Coronary artery (tissue), 2 donors: ENCODE data around the gene GRPEL1.

Experiments used
- DNase-seq: peaks from one replicate; pipeline ENCODE4 v3.0.0-alpha.2; 2017; ENCODE audit warnings: low spot score
- H3K27ac ChIP-seq, 2 donors: fragments of 200-600 bp; sonication (generic); one replicate each; pipeline ENCODE4 v1.5.1; 2016 to 2019
- H3K4me3 ChIP-seq: fragments of 200-600 bp; sonication (generic); 2 replicates; pipeline ENCODE4 v1.5.1; 2016; ENCODE audit warnings: mild to moderate bottlenecking, moderate library complexity
- CTCF ChIP-seq: fragments of 200-600 bp; sonication (generic); IDR thresholded peaks from one replicate; pipeline ENCODE4 v1.5.1; 2019; ENCODE audit warnings: antibody characterized with exemption

Gene GRPEL1

GRCh38 chr4:7023901-7024300 lies 44.0 kb downstream of the GRPEL1 start:
- TF ChIP-seq CTCF: no peak
- Histone ChIP-seq H3K4me3 (no peak overlapping the region), H3K27ac (no peak overlapping the region)

DNA sequence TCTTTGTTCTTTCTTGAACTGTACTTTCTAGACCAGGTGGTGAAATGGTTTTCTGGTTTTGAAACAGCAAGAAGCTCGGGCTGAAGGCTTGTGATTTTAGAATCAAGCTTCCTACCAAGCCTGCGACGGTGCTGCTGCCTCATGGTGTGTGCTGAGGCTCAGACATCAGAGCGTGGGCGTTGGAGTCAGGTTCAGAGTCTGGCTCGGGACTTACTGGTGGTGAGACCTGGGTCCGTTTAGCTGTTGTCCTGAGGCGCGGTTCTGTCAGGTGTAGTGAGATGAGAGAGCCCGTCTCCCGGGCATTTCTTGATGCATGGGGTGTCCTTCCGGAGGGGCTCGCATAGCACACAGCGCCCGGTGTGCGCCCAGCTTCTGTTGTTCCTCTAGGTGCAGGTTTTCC lies 44.4 kb downstream of the GRPEL1 start:
- TF ChIP-seq CTCF: no peak
- Histone ChIP-seq H3K27ac (no peak overlapping the region), H3K4me3 (no peak overlapping the region)
- no peak for DNase-seq

More at GRCh38 chr4:7023901-7024300, 44.0 kb downstream of the GRPEL1 start:
- no peak for DNase-seq

DNA sequence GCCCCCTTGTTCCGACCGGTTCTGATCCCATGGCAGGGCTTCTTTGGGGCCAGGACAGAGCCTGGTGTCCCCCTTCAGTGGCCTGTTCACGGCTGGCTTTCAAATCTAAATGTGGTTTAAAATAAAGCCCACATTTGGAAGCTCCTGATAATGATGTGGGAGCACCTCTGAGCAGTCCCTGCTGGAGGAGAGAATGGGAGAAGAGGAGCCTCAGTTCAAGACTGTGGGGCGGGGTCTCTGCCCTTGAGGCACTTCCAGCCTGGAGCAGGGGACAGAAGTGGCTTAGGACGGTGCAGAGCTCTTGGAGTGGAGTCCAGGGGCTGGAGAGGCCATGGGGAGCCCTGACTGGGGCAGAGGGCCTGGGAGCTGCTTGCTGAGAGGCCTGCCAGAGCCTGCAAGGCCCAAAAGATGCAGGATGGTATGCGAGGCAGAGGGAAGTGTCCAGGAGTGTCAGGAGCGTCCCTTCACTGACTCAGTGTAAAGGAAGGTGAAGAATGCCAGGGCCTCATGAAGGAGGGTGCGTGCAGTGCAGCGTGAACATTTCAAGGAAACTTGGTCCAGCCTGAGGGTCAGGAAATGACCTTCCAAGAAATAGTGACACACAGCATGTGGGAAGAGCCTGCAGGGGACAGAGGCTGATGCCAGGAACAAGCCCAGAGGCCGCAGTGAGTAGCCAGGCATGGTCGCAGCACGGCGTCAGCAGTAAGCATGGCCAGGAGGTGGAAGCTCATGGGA lies 45.8 kb downstream of the GRPEL1 start:
- Histone ChIP-seq H3K27ac (no peak overlapping the region), H3K4me3 (no peak overlapping the region)
- no peak for TF ChIP-seq CTCF
- DNase-seq: no peak

DNA sequence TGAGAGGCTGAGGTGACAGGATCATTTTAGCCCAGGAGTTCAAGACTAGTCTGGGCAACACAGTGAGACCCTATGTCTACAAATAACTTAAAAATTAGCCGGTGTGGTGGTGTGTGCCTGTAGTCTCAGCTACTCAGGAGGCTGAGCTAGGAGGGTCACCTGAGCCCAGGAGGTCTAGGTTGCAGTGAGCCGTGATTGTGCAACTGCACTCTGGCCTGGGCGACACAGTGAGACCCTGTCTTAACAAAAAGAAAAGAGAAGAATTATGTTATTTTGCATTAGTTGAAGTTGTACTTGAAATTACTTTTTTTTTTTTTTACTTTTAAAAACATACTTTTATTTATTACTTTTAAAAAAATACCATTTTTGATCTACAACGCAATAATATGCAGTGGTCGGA lies 46.5 kb downstream of the GRPEL1 start:
- no peak for TF ChIP-seq CTCF
- Histone ChIP-seq H3K27ac (no peak overlapping the region), H3K4me3 (no peak overlapping the region)
- no peak for DNase-seq

- Histone ChIP-seq H3K4me3 (no peak overlapping the region), H3K27ac (no peak overlapping the region)
- no peak for DNase-seq
- TF ChIP-seq CTCF: no peak
Measured at GRCh38 chr4:7020856-7021255, 47.0 kb downstream of the GRPEL1 start.

DNA sequence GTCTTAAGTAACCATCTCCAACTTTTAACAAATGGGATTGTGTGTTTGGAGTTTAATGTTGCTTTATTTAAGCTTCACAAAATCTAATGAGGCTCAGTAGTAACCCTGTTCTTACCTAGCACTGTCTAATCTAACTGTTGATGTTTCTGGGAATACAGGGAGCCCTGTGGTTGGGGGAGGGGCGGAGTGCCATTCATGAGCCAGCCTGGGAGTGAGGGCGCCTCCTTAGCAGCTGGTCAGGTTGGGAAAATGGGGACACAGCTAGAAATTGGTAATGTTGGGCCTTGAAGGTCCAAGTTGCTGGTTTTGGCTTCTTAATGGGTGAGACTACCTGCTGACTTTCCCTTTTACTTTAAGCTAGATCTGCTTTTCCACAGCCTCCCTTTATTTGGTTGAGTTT lies 47.6 kb downstream of the GRPEL1 start:
- no peak for TF ChIP-seq CTCF
- no peak for DNase-seq
- H3K4me3 ChIP-seq: no peak overlapping the region
- H3K27ac ChIP-seq: no peak overlapping the region

DNA sequence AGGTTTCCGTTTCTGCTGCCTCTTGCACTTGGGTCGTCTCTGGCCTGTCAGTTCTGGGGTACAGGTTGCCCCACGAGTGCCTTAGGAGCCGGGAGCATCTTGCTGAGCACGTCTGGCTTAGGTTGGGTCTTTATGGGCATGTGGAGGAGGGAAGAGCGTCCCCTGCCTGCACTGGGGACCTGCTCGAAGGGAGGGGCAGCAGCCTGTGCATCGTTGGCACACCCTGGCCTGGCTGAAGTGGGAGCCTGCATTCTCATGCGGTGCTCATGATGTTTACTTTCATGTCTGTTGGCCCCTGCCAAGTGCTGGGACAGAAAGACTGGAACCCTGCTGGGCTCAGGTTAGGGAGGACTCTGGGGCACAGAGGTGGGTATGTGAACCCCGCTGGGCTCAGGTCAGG lies 48.5 kb downstream of the GRPEL1 start:
- no peak overlapping the region for H3K4me3 ChIP-seq
- DNase-seq: no peak
- TF ChIP-seq CTCF: no peak
- H3K27ac ChIP-seq: no peak overlapping the region
